ENCODE results near the gene MORN1.

- TF ChIP-seq, protein P1, sequence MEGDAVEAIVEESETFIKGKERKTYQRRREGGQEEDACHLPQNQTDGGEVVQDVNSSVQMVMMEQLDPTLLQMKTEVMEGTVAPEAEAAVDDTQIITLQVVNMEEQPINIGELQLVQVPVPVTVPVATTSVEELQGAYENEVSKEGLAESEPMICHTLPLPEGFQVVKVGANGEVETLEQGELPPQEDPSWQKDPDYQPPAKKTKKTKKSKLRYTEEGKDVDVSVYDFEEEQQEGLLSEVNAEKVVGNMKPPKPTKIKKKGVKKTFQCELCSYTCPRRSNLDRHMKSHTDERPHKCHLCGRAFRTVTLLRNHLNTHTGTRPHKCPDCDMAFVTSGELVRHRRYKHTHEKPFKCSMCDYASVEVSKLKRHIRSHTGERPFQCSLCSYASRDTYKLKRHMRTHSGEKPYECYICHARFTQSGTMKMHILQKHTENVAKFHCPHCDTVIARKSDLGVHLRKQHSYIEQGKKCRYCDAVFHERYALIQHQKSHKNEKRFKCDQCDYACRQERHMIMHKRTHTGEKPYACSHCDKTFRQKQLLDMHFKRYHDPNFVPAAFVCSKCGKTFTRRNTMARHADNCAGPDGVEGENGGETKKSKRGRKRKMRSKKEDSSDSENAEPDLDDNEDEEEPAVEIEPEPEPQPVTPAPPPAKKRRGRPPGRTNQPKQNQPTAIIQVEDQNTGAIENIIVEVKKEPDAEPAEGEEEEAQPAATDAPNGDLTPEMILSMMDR (IDR thresholded peaks at IDR 0.05) = no peak
- TF ChIP-seq EP300 (IDR thresholded peaks at IDR 0.05; ENCODE audit: low read depth) (no peak), POLR2AphosphoS5 (IDR thresholded peaks at IDR 0.05) (no peak)
Measured at GRCh38 chr1:2433936-2434655, 42.7 kb upstream of the MORN1 start.
